SK-N-SH (cell line): Measurements from ENCODE around the gene DCTN3.

Experiments used
- POLR2AphosphoS5 ChIP-seq: IDR thresholded peaks from 2 replicates; pipeline ENCODE4 v1.6.1; 2012; ENCODE audit warnings: low read depth, low read length
- TAF1 ChIP-seq: IDR thresholded peaks from 2 replicates; pipeline ENCODE4 v1.6.1; 2012; ENCODE audit warnings: low read depth, mild to moderate bottlenecking, low read length, moderate library complexity, borderline replicate concordance
- TF ChIP-seq, protein P1 (sequence below): IDR thresholded peaks from 2 replicates; pipeline ENCODE4; 2012

DNA sequence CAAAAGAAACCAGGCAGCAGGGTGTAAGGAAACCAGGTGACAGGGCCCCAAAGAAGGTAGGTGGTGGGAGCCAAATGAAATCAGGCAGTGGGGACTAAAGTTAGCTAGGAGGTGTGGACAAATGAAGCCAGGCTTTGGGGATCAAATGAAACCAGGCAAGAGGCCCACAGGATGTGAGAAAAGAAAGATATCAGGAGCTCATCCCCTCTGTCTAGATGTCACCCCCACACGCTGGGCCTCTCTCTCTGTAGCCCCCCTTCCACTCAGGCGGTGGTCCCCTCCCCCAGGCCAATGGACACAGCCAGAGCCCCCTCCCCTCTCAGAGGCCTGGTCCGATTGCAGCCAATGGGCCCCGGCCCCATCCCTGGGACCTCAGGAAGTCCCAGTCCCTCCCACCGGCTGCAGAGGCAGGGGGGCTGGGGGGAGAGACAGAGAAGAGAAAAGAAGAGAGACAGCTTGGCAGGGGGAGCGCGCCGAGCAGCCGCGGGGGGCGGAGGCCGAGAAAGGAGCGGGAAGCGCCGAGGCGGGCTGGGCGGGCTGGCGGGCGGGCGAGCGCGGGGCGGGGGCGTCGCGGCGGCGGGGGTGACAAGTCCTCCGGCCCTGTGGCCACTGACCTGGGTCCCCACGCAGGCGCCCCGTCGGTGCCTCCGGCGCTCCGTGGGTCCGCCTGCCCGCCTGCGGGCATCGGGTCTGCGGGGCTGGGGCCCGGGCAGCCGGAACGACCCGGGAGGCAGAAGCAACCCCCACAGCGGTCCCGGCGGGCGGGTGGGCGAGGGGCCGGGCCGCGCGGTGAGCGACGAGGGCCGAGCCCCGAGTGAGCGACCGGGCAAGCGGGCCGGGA lies 42.7 kb downstream of the DCTN3 start:
- TF ChIP-seq, protein P1, sequence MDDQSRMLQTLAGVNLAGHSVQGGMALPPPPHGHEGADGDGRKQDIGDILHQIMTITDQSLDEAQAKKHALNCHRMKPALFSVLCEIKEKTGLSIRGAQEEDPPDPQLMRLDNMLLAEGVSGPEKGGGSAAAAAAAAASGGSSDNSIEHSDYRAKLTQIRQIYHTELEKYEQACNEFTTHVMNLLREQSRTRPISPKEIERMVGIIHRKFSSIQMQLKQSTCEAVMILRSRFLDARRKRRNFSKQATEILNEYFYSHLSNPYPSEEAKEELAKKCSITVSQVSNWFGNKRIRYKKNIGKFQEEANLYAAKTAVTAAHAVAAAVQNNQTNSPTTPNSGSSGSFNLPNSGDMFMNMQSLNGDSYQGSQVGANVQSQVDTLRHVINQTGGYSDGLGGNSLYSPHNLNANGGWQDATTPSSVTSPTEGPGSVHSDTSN, result no peak
- TF ChIP-seq POLR2AphosphoS5, result no peak
- TF ChIP-seq TAF1, result no peak
